GM12892 (cell line): ENCODE results near the gene KCNAB1.

Source experiments
- POLR2A ChIP-seq: IDR thresholded peaks from 2 replicates; pipeline ENCODE4 v1.6.1; 2011; ENCODE audit warnings: low read depth, low read length, control low read depth
- POLR2AphosphoS5 ChIP-seq: IDR thresholded peaks from 2 replicates; pipeline ENCODE4 v1.6.1; 2011; ENCODE audit warnings: low read depth, low read length, control low read depth

- TF ChIP-seq POLR2A (no peak), POLR2AphosphoS5 (no peak)
These were observed 56.3 kb downstream of the KCNAB1 start for GRCh38 chr3:156176629-156177210.
